ENCODE measurements around the gene AGPS. TPM values are rescaled to one million over a fixed set of nuclear protein-coding genes. Genes with fewer than 3 reads are reported as not detected.

The AGPS gene
- total RNA-seq, 1 experiment from 2014 or later: 46.7 TPM

DNA sequence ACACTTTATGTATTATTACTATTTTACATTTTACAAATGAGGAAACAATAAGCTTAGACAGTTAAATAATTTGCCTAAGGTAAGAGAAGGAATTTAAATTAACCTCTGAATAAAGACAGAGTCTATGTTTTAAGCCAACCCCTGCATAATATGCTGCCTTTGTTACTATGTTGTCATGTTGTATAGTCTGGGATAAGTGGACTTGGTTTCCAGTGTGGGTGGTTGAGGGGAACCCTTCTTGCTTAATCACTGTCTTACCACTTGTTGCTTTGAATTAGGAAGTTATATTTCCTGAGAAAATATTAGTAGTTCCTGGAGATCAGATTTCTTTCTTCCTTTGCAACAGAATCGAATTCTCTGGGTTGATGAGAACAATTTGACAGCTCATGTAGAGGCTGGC is 52.6 kb downstream of the AGPS start:
- no peak overlapping the region for H3K27ac ChIP-seq (ENCODE audit: low read depth, low read length, poor library complexity, severe bottlenecking)
- no peak for DNase-seq (ENCODE audit: low spot score)
- peaks cover 9% of the 10 kb centered on the region for H3K4me1 ChIP-seq (ENCODE audit: insufficient read depth, low read length, poor library complexity, severe bottlenecking)
- no peaks in the 10 kb centered on the region for H3K36me3 ChIP-seq (ENCODE audit: insufficient read depth, low read length, poor library complexity, severe bottlenecking)
- no peaks in the 10 kb centered on the region for H3K27me3 ChIP-seq (replicated peaks; ENCODE audit: insufficient read depth, low read depth, low read length, poor library complexity)
- TF ChIP-seq EZH2 (IDR thresholded peaks at IDR 0.05; ENCODE audit: borderline replicate concordance, low read depth, low read length, poor library complexity, severe bottlenecking) (no peak), CTCF (conservative IDR thresholded peaks at IDR 0.05; ENCODE audit: low read depth, low read length) (no peak)
- no peak overlapping the region for H3K4me3 ChIP-seq (ENCODE audit: low read depth, low read length, poor library complexity, severe bottlenecking)
- peaks cover 4% of the 10 kb centered on the region for H3K9me3 ChIP-seq (ENCODE audit: low read depth, low read length, poor library complexity, severe bottlenecking)
- no TSS peak for BruUV-seq (replicated peaks)
- ChIA-PET CTCF (no interaction called here), POLR2A (ENCODE audit: low non-redundant PET) (no interaction called here)
- intact Hi-C loops (cut with micrococcal nuclease; ENCODE audit: unreplicated experiment): no loop called here

- ChIA-PET CTCF (no interaction called here), POLR2A (ENCODE audit: low non-redundant PET) (no interaction called here)
- no peak for DNase-seq (ENCODE audit: low spot score)
- Histone ChIP-seq H3K4me1 (ENCODE audit: insufficient read depth, low read length, poor library complexity, severe bottlenecking) (peaks cover 9% of the 10 kb centered on the region), H3K27ac (ENCODE audit: low read depth, low read length, poor library complexity, severe bottlenecking) (no peak overlapping the region), H3K9me3 (ENCODE audit: low read depth, low read length, poor library complexity, severe bottlenecking) (peaks cover 4% of the 10 kb centered on the region), H3K36me3 (ENCODE audit: insufficient read depth, low read length, poor library complexity, severe bottlenecking) (no peaks in the 10 kb centered on the region), H3K27me3 (replicated peaks; ENCODE audit: insufficient read depth, low read depth, low read length, poor library complexity) (no peaks in the 10 kb centered on the region), H3K4me3 (ENCODE audit: low read depth, low read length, poor library complexity, severe bottlenecking) (no peak overlapping the region)
- BruUV-seq (replicated peaks): no TSS peak
- intact Hi-C loops (cut with micrococcal nuclease; ENCODE audit: unreplicated experiment): no loop called here
- no peak for TF ChIP-seq EZH2 (IDR thresholded peaks at IDR 0.05; ENCODE audit: borderline replicate concordance, low read depth, low read length, poor library complexity, severe bottlenecking)
- no peak for TF ChIP-seq CTCF (conservative IDR thresholded peaks at IDR 0.05; ENCODE audit: low read depth, low read length)
Observed at GRCh38 chr2:177448031-177448430, 55.5 kb downstream of the AGPS start.

GRCh38 chr2:177449159-177449558 is 56.6 kb downstream of the AGPS start:
- intact Hi-C loops (cut with micrococcal nuclease; ENCODE audit: unreplicated experiment): no loop called here
- ChIA-PET CTCF (no interaction called here), POLR2A (ENCODE audit: low non-redundant PET) (no interaction called here)
- Histone ChIP-seq H3K4me1 (ENCODE audit: insufficient read depth, low read length, poor library complexity, severe bottlenecking) (peaks cover 9% of the 10 kb centered on the region), H3K27me3 (replicated peaks; ENCODE audit: insufficient read depth, low read depth, low read length, poor library complexity) (no peaks in the 10 kb centered on the region), H3K4me3 (ENCODE audit: low read depth, low read length, poor library complexity, severe bottlenecking) (no peak overlapping the region), H3K27ac (ENCODE audit: low read depth, low read length, poor library complexity, severe bottlenecking) (no peak overlapping the region), H3K36me3 (ENCODE audit: insufficient read depth, low read length, poor library complexity, severe bottlenecking) (no peaks in the 10 kb centered on the region), H3K9me3 (ENCODE audit: low read depth, low read length, poor library complexity, severe bottlenecking) (peaks cover 4% of the 10 kb centered on the region)
- DNase-seq (ENCODE audit: low spot score): no peak
- TF ChIP-seq CTCF (conservative IDR thresholded peaks at IDR 0.05; ENCODE audit: low read depth, low read length): no peak
- no peak for TF ChIP-seq EZH2 (IDR thresholded peaks at IDR 0.05; ENCODE audit: borderline replicate concordance, low read depth, low read length, poor library complexity, severe bottlenecking)
- BruUV-seq (replicated peaks): no TSS peak
